ENCODE measurements around the gene SELENOM. TPM values are rescaled to one million over a fixed set of nuclear protein-coding genes. Genes with fewer than 3 reads are reported as not detected.

Gene SELENOM
- total RNA-seq, 1 donor from 2014 or later: 35.0 TPM

DNA sequence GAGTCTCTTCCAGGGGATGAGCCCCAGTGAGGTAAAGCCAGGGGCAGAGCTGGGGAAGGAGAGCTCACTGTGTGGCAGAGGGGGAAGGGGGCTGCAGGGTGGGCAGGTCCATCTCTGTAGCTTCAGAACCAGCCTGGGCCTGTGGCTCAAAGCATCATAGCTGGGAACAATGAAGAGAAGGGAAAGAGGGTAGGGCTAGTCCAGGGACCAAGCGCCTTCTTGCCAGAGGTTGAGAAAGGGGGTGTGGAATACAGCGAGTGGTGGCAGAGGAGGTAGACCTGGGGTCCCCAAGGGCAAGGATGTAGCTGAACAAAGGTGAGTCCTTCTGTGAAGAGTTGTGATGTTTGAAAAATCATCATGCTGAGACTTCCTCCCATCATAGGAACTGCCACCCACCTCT is 34.2 kb upstream of the SELENOM start:
- no peak overlapping the region for H3K4me3 ChIP-seq (ENCODE audit: low read depth, low read length)
- H3K27me3 ChIP-seq (ENCODE audit: control insufficient read depth, insufficient read depth, low read length): peaks cover 4% of the 10 kb centered on the region
- TF ChIP-seq, protein P1, sequence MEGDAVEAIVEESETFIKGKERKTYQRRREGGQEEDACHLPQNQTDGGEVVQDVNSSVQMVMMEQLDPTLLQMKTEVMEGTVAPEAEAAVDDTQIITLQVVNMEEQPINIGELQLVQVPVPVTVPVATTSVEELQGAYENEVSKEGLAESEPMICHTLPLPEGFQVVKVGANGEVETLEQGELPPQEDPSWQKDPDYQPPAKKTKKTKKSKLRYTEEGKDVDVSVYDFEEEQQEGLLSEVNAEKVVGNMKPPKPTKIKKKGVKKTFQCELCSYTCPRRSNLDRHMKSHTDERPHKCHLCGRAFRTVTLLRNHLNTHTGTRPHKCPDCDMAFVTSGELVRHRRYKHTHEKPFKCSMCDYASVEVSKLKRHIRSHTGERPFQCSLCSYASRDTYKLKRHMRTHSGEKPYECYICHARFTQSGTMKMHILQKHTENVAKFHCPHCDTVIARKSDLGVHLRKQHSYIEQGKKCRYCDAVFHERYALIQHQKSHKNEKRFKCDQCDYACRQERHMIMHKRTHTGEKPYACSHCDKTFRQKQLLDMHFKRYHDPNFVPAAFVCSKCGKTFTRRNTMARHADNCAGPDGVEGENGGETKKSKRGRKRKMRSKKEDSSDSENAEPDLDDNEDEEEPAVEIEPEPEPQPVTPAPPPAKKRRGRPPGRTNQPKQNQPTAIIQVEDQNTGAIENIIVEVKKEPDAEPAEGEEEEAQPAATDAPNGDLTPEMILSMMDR (IDR thresholded peaks at IDR 0.05; ENCODE audit: insufficient read depth, low read length, severe bottlenecking): no peak
- DNase-seq (ENCODE audit: low read depth) (no peak), FAIRE-seq (no peak)
- no peaks in the 10 kb centered on the region for H3K36me3 ChIP-seq (ENCODE audit: control insufficient read depth, insufficient read depth, low read length)

DNA sequence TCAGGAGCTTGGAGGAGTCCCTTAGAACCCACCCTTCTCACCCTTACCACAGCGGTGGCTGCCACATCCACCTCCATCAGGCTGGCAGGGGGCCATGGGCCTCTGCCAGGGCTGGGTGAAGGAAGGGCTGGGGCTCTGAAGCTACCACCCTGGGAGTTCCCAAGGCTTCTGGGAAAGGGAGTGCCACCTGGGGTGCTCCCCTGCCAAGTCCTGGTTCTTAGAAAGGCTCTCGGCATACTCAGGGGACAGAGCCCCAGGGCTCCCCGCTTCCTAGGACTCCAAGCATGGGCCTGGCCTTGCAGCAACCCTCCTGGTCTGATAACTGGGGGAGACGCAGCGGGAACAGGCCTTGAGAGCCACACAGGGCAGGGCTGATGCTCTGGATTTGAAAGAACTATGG is 33.4 kb upstream of the SELENOM start:
- TF ChIP-seq, protein P1 (IDR thresholded peaks at IDR 0.05; ENCODE audit: insufficient read depth, low read length, severe bottlenecking): no peak
- FAIRE-seq (no peak), DNase-seq (ENCODE audit: low read depth) (no peak)
- Histone ChIP-seq H3K27me3 (ENCODE audit: control insufficient read depth, insufficient read depth, low read length) (peaks cover 4% of the 10 kb centered on the region), H3K36me3 (ENCODE audit: control insufficient read depth, insufficient read depth, low read length) (no peaks in the 10 kb centered on the region), H3K4me3 (ENCODE audit: low read depth, low read length) (no peak overlapping the region)

DNA sequence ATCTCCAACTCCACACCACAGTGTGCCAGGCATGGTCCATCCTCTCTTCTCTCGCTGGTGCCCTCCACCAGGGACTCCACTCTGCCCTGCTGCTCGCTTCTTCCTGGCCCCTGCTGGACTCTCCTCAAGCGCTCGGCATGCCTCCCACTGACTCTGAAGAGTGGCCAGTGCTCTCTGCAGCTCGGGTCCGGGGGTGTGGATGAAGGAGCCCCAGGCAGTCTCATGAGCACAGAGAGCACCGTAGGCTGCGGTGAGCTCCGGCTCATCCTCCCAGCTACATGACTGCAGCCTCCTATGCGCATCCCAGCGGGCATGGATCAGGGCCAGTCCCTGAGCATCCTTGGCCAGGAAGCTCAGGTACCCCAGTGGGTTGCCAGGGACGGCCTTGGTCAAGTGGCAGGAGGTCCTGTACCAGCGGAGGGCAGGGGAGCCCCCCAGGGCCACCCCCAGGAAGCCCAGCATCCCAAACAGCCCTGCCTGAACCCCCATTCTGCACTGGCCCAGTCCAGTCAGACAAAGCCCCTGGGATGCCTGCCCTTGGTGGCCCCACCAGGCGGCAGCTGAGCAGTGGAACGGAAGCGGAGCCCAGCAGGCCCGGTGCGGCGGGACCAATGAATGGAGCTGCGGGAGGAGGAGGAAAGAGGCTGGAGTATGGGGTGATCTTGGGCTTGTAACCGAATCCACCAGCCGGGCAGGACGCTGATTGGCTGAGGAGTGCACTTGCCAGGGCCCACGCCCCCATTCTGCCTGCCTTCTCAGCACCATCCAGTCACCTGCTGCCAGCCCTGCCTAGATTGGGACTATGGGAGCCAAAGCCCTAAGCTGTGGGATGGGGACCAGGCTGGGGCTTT is 32.7 kb upstream of the SELENOM start, which contains the start of gene PLA2G3:
TSS of gene PLA2G3 (minus strand) at position 643 of the 851 bp plus-strand sequence. CDS start at position 489, 154 bp downstream.
- peak; percentile 54 for DNase-seq (ENCODE audit: low read depth)
- no peak within 1 kb of the TSS for H3K4me3 ChIP-seq (ENCODE audit: low read depth, low read length)
- H3K36me3 ChIP-seq (ENCODE audit: control insufficient read depth, insufficient read depth, low read length): no peaks in the 10 kb centered on the region
- H3K27me3 ChIP-seq (ENCODE audit: control insufficient read depth, insufficient read depth, low read length): peaks cover 4% of the 10 kb centered on the region
- TF ChIP-seq, protein P1 (IDR thresholded peaks at IDR 0.05; ENCODE audit: insufficient read depth, low read length, severe bottlenecking): no peak
- no peak for FAIRE-seq

DNA sequence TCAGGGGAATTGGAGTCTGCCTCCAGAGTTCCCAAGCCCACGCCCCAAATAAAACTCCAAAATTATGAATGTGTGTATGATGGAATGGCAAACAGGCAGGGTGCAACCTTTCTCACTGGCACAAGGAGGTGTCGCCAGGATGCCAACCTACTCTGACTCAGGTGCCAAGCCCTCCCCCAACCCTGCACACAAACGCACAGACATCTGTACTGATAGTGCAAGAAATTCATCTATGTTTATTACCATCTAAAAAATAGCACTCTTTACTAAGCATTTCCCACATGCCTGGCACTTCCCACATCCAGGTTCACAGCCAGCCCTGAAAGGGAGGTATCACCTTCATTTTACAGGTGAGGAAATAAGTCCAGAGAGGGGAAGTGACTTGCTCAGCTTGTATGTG is 31.7 kb upstream of the SELENOM start:
- DNase-seq (ENCODE audit: low read depth) (no peak), FAIRE-seq (no peak)
- TF ChIP-seq, protein P1 (IDR thresholded peaks at IDR 0.05; ENCODE audit: insufficient read depth, low read length, severe bottlenecking): no peak
- Histone ChIP-seq H3K4me3 (ENCODE audit: low read depth, low read length) (no peak overlapping the region), H3K27me3 (ENCODE audit: control insufficient read depth, insufficient read depth, low read length) (peaks cover 4% of the 10 kb centered on the region), H3K36me3 (ENCODE audit: control insufficient read depth, insufficient read depth, low read length) (no peaks in the 10 kb centered on the region)

DNA sequence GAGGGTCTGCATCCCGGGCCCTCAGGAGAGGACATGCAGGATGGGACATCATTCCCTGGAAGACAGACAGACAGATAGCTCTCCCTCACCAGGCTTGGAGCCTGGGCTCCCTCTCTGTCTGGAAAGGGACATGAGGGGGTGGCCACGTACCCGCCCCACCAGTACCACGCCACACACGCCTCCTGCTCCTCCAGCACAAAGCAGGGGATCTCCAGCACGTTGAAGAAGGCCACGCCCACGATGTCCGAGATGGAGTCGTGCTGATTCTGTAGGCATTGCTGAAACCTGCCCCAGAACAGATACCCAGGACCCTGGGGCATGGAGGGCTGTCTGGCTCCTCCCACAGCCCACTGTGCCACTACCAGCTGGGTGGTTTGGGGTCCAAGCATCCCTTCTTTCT is 30.8 kb upstream of the SELENOM start:
- TF ChIP-seq, protein P1 (IDR thresholded peaks at IDR 0.05; ENCODE audit: insufficient read depth, low read length, severe bottlenecking): no peak
- FAIRE-seq: no peak
- H3K27me3 ChIP-seq (ENCODE audit: control insufficient read depth, insufficient read depth, low read length): peaks cover 4% of the 10 kb centered on the region

More for the DNA sequence above, 30.8 kb upstream of the SELENOM start:
- Histone ChIP-seq H3K36me3 (ENCODE audit: control insufficient read depth, insufficient read depth, low read length) (no peaks in the 10 kb centered on the region), H3K4me3 (ENCODE audit: low read depth, low read length) (no peak overlapping the region)
- DNase-seq (ENCODE audit: low read depth): no peak

Measured in bronchial epithelial cell (primary cell).